ENCODE measurements around the gene ADAM17.
"Not testable (repeated sequence)": the region's sequence is repeated elsewhere in the genome, so short reads cannot be mapped to it uniquely, and the experiment has no call there.

The ADAM17 gene

GRCh38 chr2:9519250-9519649 lies 36.4 kb downstream of the ADAM17 start:
- DNase-seq, result no peak

GRCh38 chr2:9518780-9519179 lies 36.9 kb downstream of the ADAM17 start:
- DNase-seq, result no peak

GRCh38 chr2:9518163-9518562 lies 37.5 kb downstream of the ADAM17 start:
- no peak for DNase-seq

- no peak for DNase-seq
These were observed 38.4 kb downstream of the ADAM17 start for GRCh38 chr2:9517118-9517782.

GRCh38 chr2:9513946-9514345 lies 41.7 kb downstream of the ADAM17 start:
- DNase-seq, result not testable (repeated sequence)

GRCh38 chr2:9508931-9509330 lies 46.7 kb downstream of the ADAM17 start:
- no peak for DNase-seq

GRCh38 chr2:9498210-9498609 lies 57.4 kb downstream of the ADAM17 start:
- no peak for DNase-seq

- DNase-seq, result no peak
These were observed 58.6 kb downstream of the ADAM17 start for GRCh38 chr2:9497017-9497416.

- no peak for DNase-seq
These were observed 61.5 kb downstream of the ADAM17 start for GRCh38 chr2:9494081-9494480.

GRCh38 chr2:9493478-9493877 lies 62.2 kb downstream of the ADAM17 start:
- no peak for DNase-seq

GRCh38 chr2:9492927-9493326 lies 62.7 kb downstream of the ADAM17 start:
- no peak for DNase-seq

GRCh38 chr2:9490789-9491188 lies 64.8 kb downstream of the ADAM17 start:
- DNase-seq, result no peak

GRCh38 chr2:9488583-9489547 lies 66.8 kb downstream of the ADAM17 start:
- no peak for DNase-seq

GRCh38 chr2:9484533-9484932 lies 71.1 kb downstream of the ADAM17 start:
- no peak for DNase-seq

- DNase-seq, result no peak
These were observed 72.5 kb downstream of the ADAM17 start for GRCh38 chr2:9483107-9483506.

- no peak for DNase-seq
These were observed 75.5 kb downstream of the ADAM17 start for GRCh38 chr2:9480157-9480556.

GRCh38 chr2:9478526-9478925 lies 77.1 kb downstream of the ADAM17 start:
- no peak for DNase-seq

- no peak for DNase-seq
These were observed 77.7 kb downstream of the ADAM17 start for GRCh38 chr2:9477914-9478313.

- DNase-seq, result peak; percentile 64
These were observed 81.1 kb downstream of the ADAM17 start, which contains the start of gene IAH1 for GRCh38 chr2:9474361-9475057. IAH1 (plus strand) TSS chr2:9474551; CDS start chr2:9474567, 16 bp downstream.

GRCh38 chr2:9473985-9474360 lies 81.7 kb downstream of the ADAM17 start:
- DNase-seq, result peak; percentile 61

- DNase-seq, result no peak
These were observed 82.2 kb downstream of the ADAM17 start for GRCh38 chr2:9473308-9473984.

GRCh38 chr2:9472511-9472910 lies 83.1 kb downstream of the ADAM17 start:
- DNase-seq, result no peak

GRCh38 chr2:9471206-9471605 lies 84.4 kb downstream of the ADAM17 start:
- no peak for DNase-seq
